Immature natural killer cell (primary cell): ENCODE results near the gene PTPN21. TPM values are rescaled to one million over a fixed set of nuclear protein-coding genes. Genes with fewer than 3 reads are reported as not detected.
A peak's percentile ranks its signal among the peaks of the same experiment; 100 is the strongest.

ENCODE experiments used
- DNase-seq, 3 donors: peaks; one replicate each; pipeline ENCODE4 v3.0.0; 2022; ENCODE audit warnings: mixed read lengths in 1 of 3
- H3K27ac Mint-ChIP-seq, 6 donors: one replicate each; pipeline ENCODE4 v1.8.0; 2020; ENCODE audit warnings: mixed read lengths in 6 of 6, mild to moderate bottlenecking in 5 of 6, inconsistent platforms in 4 of 6, moderate library complexity in 3 of 6
- H3K27me3 Mint-ChIP-seq, 3 donors: one replicate each; pipeline ENCODE4 v1.8.0; 2020 to 2021; ENCODE audit warnings: low read depth in 3 of 3, mild to moderate bottlenecking in 3 of 3, mixed read lengths in 3 of 3, moderate library complexity in 3 of 3, inconsistent platforms in 1 of 3
- H3K36me3 Mint-ChIP-seq, 3 donors: one replicate each; pipeline ENCODE4 v1.8.0; 2020; ENCODE audit warnings: mixed read lengths in 3 of 3, inconsistent platforms in 2 of 3, mild to moderate bottlenecking in 2 of 3
- H3K4me1 Mint-ChIP-seq, 2 donors: one replicate each; pipeline ENCODE4 v1.8.0; 2020; ENCODE audit warnings: inconsistent platforms in 2 of 2, mild to moderate bottlenecking in 2 of 2, mixed read lengths in 2 of 2, moderate library complexity in 1 of 2
- H3K4me3 Mint-ChIP-seq, 5 donors: one replicate each; pipeline ENCODE4 v1.8.0; 2020; ENCODE audit warnings: mild to moderate bottlenecking in 5 of 5, mixed read lengths in 5 of 5, inconsistent platforms in 3 of 5, moderate library complexity in 3 of 5
- H3K9me3 Mint-ChIP-seq, 6 donors: one replicate each; pipeline ENCODE4 v1.8.0; 2020; ENCODE audit warnings: mild to moderate bottlenecking in 6 of 6, mixed read lengths in 6 of 6, inconsistent platforms in 4 of 6, moderate library complexity in 3 of 6
- polyA plus RNA-seq, 3 donors: library from polyadenylated mRNA; unstranded; fragments of 300-500 nt; fragmentation: Illumina TruSeq; gene quantifications; one replicate each; pipeline ENCODE4 v1.2.3, GENCODE V29; 2021

Gene PTPN21
- polyA plus RNA-seq, result not detected

- Mint-ChIP-seq H3K27me3 (peaks cover 11 to 49% (median 27%) of the 10 kb centered on the region in 3 donors), H3K9me3 (peaks cover 0 to 3% (median 0%) of the 10 kb centered on the region in 6 donors), H3K36me3 (no peaks in the 10 kb centered on the region), H3K27ac (peak within 1 kb of the TSS in 1 of 6 donors; percentile 10), H3K4me1 (peaks cover 21 to 37% of the 10 kb centered on the region in 2 donors), H3K4me3 (peak within 1 kb of the TSS; percentile 76 to 84 (median 79))
- peak in 2 of 3 donors; percentile 22 to 29 for DNase-seq
Measured at GRCh38 chr14:88554457-88555286, at the start of gene PTPN21. Gene PTPN21, minus strand, starts transcription at chr14:88555007. Its CDS starts 4,590 bp downstream, at chr14:88550417.

- no peak overlapping the region for H3K27ac Mint-ChIP-seq
- H3K4me3 Mint-ChIP-seq, result no peak overlapping the region
- no peaks in the 10 kb centered on the region for H3K27me3 Mint-ChIP-seq
- peaks cover 52 to 83% (median 53%) of the 10 kb centered on the region in 3 donors for H3K36me3 Mint-ChIP-seq
- no peaks in the 10 kb centered on the region for H3K9me3 Mint-ChIP-seq
- H3K4me1 Mint-ChIP-seq, result peaks cover 6 to 16% of the 10 kb centered on the region in 2 donors
- no peak for DNase-seq
Measured at GRCh38 chr14:88604212-88604611, 49.4 kb upstream of the PTPN21 start.

- Mint-ChIP-seq H3K27me3 (no peaks in the 10 kb centered on the region), H3K9me3 (no peaks in the 10 kb centered on the region), H3K36me3 (peaks cover 46 to 78% (median 57%) of the 10 kb centered on the region in 3 donors), H3K27ac (peak overlapping the region in 3 of 6 donors; percentile 12 to 42 (median 19)), H3K4me1 (peaks cover 2 to 16% of the 10 kb centered on the region in 2 donors), H3K4me3 (no peak overlapping the region)
- no peak for DNase-seq
Measured at GRCh38 chr14:88599761-88600439, 45.1 kb upstream of the PTPN21 start.

GRCh38 chr14:88599326-88599725 lies 44.5 kb upstream of the PTPN21 start:
- H3K27ac Mint-ChIP-seq, result peak overlapping the region in 1 of 6 donors; percentile 19
- no peaks in the 10 kb centered on the region for H3K9me3 Mint-ChIP-seq
- peaks cover 2 to 16% of the 10 kb centered on the region in 2 donors for H3K4me1 Mint-ChIP-seq
- no peaks in the 10 kb centered on the region for H3K27me3 Mint-ChIP-seq
- H3K4me3 Mint-ChIP-seq, result no peak overlapping the region
- DNase-seq, result no peak
- H3K36me3 Mint-ChIP-seq, result peaks cover 46 to 78% (median 57%) of the 10 kb centered on the region in 3 donors

GRCh38 chr14:88598097-88598675 lies 43.4 kb upstream of the PTPN21 start:
- no peak overlapping the region for H3K4me3 Mint-ChIP-seq
- H3K4me1 Mint-ChIP-seq, result peaks cover 2 to 16% of the 10 kb centered on the region in 2 donors

GRCh38 chr14:88597601-88598000 lies 42.8 kb upstream of the PTPN21 start:
- H3K9me3 Mint-ChIP-seq, result no peaks in the 10 kb centered on the region
- no peak overlapping the region for H3K27ac Mint-ChIP-seq
- H3K4me3 Mint-ChIP-seq, result no peak overlapping the region
- H3K27me3 Mint-ChIP-seq, result no peaks in the 10 kb centered on the region
- no peak for DNase-seq
- peaks cover 2 to 16% of the 10 kb centered on the region in 2 donors for H3K4me1 Mint-ChIP-seq
- peaks cover 46 to 68% (median 54%) of the 10 kb centered on the region in 3 donors for H3K36me3 Mint-ChIP-seq

More at GRCh38 chr14:88598097-88598675, 43.4 kb upstream of the PTPN21 start:
- no peak for DNase-seq
- H3K36me3 Mint-ChIP-seq, result peaks cover 47 to 73% (median 54%) of the 10 kb centered on the region in 3 donors
- no peak overlapping the region for H3K27ac Mint-ChIP-seq
- no peaks in the 10 kb centered on the region for H3K27me3 Mint-ChIP-seq
- H3K9me3 Mint-ChIP-seq, result no peaks in the 10 kb centered on the region

- no peak overlapping the region for H3K27ac Mint-ChIP-seq
Measured at GRCh38 chr14:88597038-88597437, 42.2 kb upstream of the PTPN21 start.

GRCh38 chr14:88592031-88592430 lies 37.2 kb upstream of the PTPN21 start:
- Mint-ChIP-seq H3K36me3 (peaks cover 32 to 60% (median 39%) of the 10 kb centered on the region in 3 donors), H3K27me3 (peaks cover 0 to 2% (median 0%) of the 10 kb centered on the region in 3 donors), H3K9me3 (no peaks in the 10 kb centered on the region), H3K4me3 (no peak overlapping the region), H3K4me1 (no peaks in the 10 kb centered on the region), H3K27ac (no peak overlapping the region)
- no peak for DNase-seq

More at GRCh38 chr14:88597038-88597437, 42.2 kb upstream of the PTPN21 start:
- Mint-ChIP-seq H3K36me3 (peaks cover 46 to 63% (median 50%) of the 10 kb centered on the region in 3 donors), H3K27me3 (no peaks in the 10 kb centered on the region), H3K4me1 (peaks cover 2 to 16% of the 10 kb centered on the region in 2 donors), H3K9me3 (no peaks in the 10 kb centered on the region), H3K4me3 (no peak overlapping the region)
- no peak for DNase-seq

GRCh38 chr14:88590173-88590572 lies 35.4 kb upstream of the PTPN21 start:
- Mint-ChIP-seq H3K4me3 (no peak overlapping the region), H3K27ac (peak overlapping the region in 1 of 6 donors; percentile 27), H3K27me3 (peaks cover 0 to 2% (median 0%) of the 10 kb centered on the region in 3 donors), H3K9me3 (no peaks in the 10 kb centered on the region), H3K36me3 (peaks cover 30 to 57% (median 45%) of the 10 kb centered on the region in 3 donors), H3K4me1 (no peaks in the 10 kb centered on the region)
- DNase-seq, result no peak

- Mint-ChIP-seq H3K4me3 (no peak overlapping the region), H3K27ac (no peak overlapping the region), H3K36me3 (peaks cover 22 to 59% (median 37%) of the 10 kb centered on the region in 3 donors), H3K27me3 (peaks cover 0 to 2% (median 0%) of the 10 kb centered on the region in 3 donors), H3K4me1 (peaks cover 0 to 6% of the 10 kb centered on the region in 2 donors), H3K9me3 (no peaks in the 10 kb centered on the region)
- DNase-seq, result no peak
Measured at GRCh38 chr14:88588081-88588480, 33.3 kb upstream of the PTPN21 start.

- Mint-ChIP-seq H3K27ac (no peak overlapping the region), H3K9me3 (no peaks in the 10 kb centered on the region), H3K36me3 (peaks cover 19 to 60% (median 35%) of the 10 kb centered on the region in 3 donors), H3K4me3 (no peak overlapping the region), H3K27me3 (peaks cover 0 to 2% (median 1%) of the 10 kb centered on the region in 3 donors), H3K4me1 (peaks cover 0 to 12% of the 10 kb centered on the region in 2 donors)
- no peak for DNase-seq
Measured at GRCh38 chr14:88584451-88584850, 29.6 kb upstream of the PTPN21 start.

- Mint-ChIP-seq H3K36me3 (peaks cover 53 to 61% (median 53%) of the 10 kb centered on the region in 3 donors), H3K4me1 (no peaks in the 10 kb centered on the region), H3K27me3 (no peaks in the 10 kb centered on the region), H3K9me3 (no peaks in the 10 kb centered on the region), H3K4me3 (no peak overlapping the region), H3K27ac (no peak overlapping the region)
- no peak for DNase-seq
Measured at GRCh38 chr14:88576222-88576621, 21.4 kb upstream of the PTPN21 start.

GRCh38 chr14:88572117-88572516 lies 17.3 kb upstream of the PTPN21 start:
- Mint-ChIP-seq H3K4me3 (no peak overlapping the region), H3K4me1 (peaks cover 0 to 7% of the 10 kb centered on the region in 2 donors), H3K27me3 (no peaks in the 10 kb centered on the region), H3K36me3 (peaks cover 46 to 59% (median 56%) of the 10 kb centered on the region in 3 donors), H3K9me3 (no peaks in the 10 kb centered on the region), H3K27ac (no peak overlapping the region)
- no peak for DNase-seq
